H54 (cell line): Measurements from ENCODE around the gene SFTPD.
A peak's percentile ranks its signal among the peaks of the same experiment; 100 is the strongest.

Source experiments
- DNase-seq: peaks from one replicate; pipeline ENCODE4 v3.0.0; 2011; ENCODE audit warnings: low spot score, mixed read lengths; ENCODE audit not compliant: insufficient read length
- FAIRE-seq: peaks from 3 replicates; lab custom pipeline; 2011; peaks lifted over from hg19 to GRCh38; lab: Jason Lieb, UNC
- POLR2A ChIP-seq: IDR thresholded peaks from 2 replicates; pipeline ENCODE4 v1.6.1; 2011; ENCODE audit warnings: low read depth, mild to moderate bottlenecking, low read length

Gene SFTPD

GRCh38 chr10:79941146-79941545 is 7.8 kb downstream of the SFTPD start:
- DNase-seq: no peak
- no peak for FAIRE-seq
- no peak for TF ChIP-seq POLR2A

DNA sequence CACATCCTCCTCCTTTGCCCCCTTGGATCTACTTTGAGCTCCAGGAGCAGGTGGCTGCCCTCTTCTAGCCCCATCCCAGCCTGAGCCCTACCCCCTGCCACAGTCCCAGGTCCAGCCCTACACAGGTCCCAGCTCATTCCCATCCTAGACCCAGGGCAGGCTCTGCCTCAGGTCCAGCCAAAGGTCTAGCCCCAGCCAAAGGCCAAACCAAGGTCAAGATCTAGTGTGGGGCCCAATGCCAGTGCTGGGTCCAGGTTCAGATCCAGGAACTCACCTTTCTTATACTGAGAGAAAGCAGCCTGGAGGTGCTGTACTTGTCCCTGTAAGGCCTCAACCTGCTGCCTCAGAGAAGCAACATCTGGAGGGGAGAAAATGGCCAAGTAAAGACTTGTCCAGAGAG is 8.5 kb downstream of the SFTPD start:
- DNase-seq: no peak
- no peak for TF ChIP-seq POLR2A
- FAIRE-seq: no peak

DNA sequence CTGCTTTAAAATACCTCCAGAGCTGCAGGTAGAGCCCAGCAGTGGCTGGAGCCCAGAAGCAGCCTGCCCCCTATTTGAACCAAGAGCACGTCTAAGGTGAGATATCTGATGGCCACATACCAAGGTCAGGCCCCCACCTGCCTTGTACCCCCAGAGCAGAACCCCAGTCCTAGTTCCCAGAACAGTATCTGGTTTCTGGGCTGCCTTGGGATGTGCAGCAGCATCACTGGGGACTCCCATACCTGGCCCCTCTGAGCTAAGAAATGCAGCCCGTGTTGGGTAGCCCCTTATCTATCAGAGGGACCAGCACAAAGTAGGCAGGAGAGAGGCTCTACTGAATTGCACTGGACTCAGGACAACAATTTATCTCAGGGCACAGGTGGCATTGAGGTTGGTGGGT is 8.9 kb downstream of the SFTPD start:
- DNase-seq (no peak), FAIRE-seq (no peak)
- TF ChIP-seq POLR2A: no peak

DNA sequence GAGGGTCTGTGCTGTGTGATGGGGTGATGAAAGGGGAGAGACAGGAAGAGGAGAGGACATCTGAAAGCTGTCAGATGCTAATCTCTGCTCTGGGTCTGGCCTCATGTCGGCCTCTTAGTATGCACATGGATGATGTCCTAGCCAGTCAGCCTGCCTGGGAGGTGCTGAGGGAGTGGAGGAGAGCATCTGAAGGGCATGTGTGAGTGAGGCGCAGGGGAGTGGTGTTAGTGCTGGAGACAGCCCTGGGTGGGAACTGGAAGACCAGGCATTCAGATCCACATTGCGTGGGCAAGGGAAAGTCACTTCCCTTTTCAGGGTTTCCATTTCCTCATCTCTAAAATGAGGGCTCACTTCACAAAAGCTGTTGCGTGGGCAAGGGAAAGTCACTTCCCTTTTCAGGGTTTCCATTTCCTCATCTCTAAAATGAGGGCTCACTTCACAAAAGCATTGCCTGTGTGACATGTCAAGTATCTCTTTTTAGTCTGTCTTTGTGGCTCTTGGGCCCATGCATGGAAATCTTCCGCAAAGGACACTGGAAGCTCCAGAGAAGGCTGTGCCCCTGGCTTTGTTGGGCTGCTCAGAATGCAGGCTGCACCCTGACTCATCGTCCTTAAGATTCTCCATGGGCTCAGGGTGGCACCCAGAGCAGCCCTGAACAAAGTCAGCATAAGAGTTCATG is 10.0 kb downstream of the SFTPD start:
- DNase-seq (no peak), FAIRE-seq (no peak)
- no peak for TF ChIP-seq POLR2A

- FAIRE-seq: no peak
- no peak for DNase-seq
- TF ChIP-seq POLR2A: no peak
Observed at GRCh38 chr10:79937701-79938151, 11.2 kb downstream of the SFTPD start.

- FAIRE-seq (no peak), DNase-seq (no peak)
- no peak for TF ChIP-seq POLR2A
Observed at GRCh38 chr10:79936625-79937615, 12.0 kb downstream of the SFTPD start.

GRCh38 chr10:79933961-79934360 is 14.9 kb downstream of the SFTPD start:
- TF ChIP-seq POLR2A: no peak
- DNase-seq: no peak
- no peak for FAIRE-seq

- no peak for FAIRE-seq
- no peak for TF ChIP-seq POLR2A
- DNase-seq: no peak
Observed at GRCh38 chr10:79932841-79933379, 16.0 kb downstream of the SFTPD start.

DNA sequence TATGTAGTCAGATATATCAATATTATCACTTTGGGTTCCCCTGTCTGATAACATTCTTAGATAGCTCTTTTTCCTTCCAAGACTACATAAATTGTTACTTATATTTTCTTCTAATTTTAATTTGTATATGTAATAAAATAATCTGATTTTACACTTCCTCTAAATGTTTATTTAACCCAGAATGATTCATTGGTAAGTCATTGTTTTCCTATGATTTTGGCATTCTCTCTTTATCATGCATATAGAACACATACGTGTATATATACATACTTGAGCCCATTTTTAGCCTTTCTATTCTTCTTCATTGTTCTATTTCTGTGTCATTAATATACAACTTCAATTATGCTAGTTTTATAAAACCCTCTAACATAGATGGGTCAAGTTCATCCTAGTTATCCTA is 16.6 kb downstream of the SFTPD start:
- DNase-seq (no peak), FAIRE-seq (no peak)
- TF ChIP-seq POLR2A: no peak

GRCh38 chr10:79930751-79931150 is 18.2 kb downstream of the SFTPD start:
- DNase-seq (no peak), FAIRE-seq (no peak)
- TF ChIP-seq POLR2A: no peak

GRCh38 chr10:79930267-79930666 is 18.6 kb downstream of the SFTPD start:
- no peak for DNase-seq
- no peak for FAIRE-seq
- no peak for TF ChIP-seq POLR2A

GRCh38 chr10:79929409-79929904 is 19.4 kb downstream of the SFTPD start:
- peak; percentile 83 for DNase-seq
- peak; percentile 73 for FAIRE-seq
- TF ChIP-seq POLR2A: no peak

GRCh38 chr10:79928028-79928583 is 20.8 kb downstream of the SFTPD start:
- FAIRE-seq: no peak
- no peak for TF ChIP-seq POLR2A
- no peak for DNase-seq
